ENCODE data around the gene G0S2. TPM values are rescaled to one million over a fixed set of nuclear protein-coding genes. Genes with fewer than 3 reads are reported as not detected.

Gene G0S2
- total and polyA plus RNA-seq, 2 of the 8 experiments (the other 6 are each of a cell fraction or from before 2014, with no cell fraction given): 1.0 to 1.7 TPM

DNA sequence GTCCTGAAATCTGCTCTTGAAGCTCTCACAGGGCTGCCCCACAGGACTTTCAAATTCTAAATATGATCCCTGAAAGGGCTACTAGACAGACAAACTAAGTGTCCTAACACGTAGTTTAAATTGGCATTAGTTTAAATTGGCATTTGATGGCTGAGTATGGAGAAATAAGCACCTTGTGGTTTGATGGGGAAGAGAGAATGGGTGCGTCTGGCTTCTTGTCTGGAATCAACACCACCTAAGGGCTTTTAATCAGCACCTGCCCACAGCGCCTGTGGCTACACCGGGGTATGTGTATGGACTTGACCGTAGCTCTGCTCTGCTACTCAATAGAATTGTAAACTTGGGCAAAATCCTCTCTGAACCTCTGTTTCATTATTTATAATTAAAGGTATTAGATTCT is 17.3 kb upstream of the G0S2 start:
- WGBS, 2 experiments (ENCODE audit: extremely low coverage in 1 of 2, insufficient coverage in 1 of 2, insufficient read length in 1 of 2, insufficient replicate concordance in 2 of 2, low coverage in 1 of 2, low lambda C conversion rate in 2 of 2, missing lambda C conversion rate in 1 of 2): 87% methylated on average over 5 of the region's 5 CpGs; no CpG with 5 or more reads in 1 of the 2 experiments
- H3K27me3 ChIP-seq (replicated peaks in 1 of 4; ENCODE audit: control insufficient read depth in 3 of 4, extremely low read depth in 1 of 4, insufficient read depth in 3 of 4, low read length in 3 of 4): 0 out of 7 replicates have a peak, but pooled peaks cover 0 to 2% (median 0%) of the 10 kb centered on the region in 4 experiments
- TF ChIP-seq JUN (IDR thresholded peaks at IDR 0.05; ENCODE audit: low read depth, low read length) (no peak), TAF7 (optimal IDR thresholded peaks at IDR 0.05; ENCODE audit: borderline replicate concordance, low read depth, low read length) (no peak), BCL11A (IDR thresholded peaks at IDR 0.05; ENCODE audit: low read depth in 2 of 2, low read length in 2 of 2) (no peak), JUND (IDR thresholded peaks at IDR 0.05; ENCODE audit: low read length) (no peak), CHD1 (IDR thresholded peaks at IDR 0.05; ENCODE audit: low read depth, low read length) (no peak), CHD2 (IDR thresholded peaks at IDR 0.05; ENCODE audit: low read length) (no peak), HDAC6 (IDR thresholded peaks at IDR 0.05; ENCODE audit: low read depth, low read length) (no peak), YY1 (IDR thresholded peaks at IDR 0.05; ENCODE audit: low read depth, low read length) (no peak), TAF1 (IDR thresholded peaks at IDR 0.05; ENCODE audit: low read depth, low read length) (no peak), TCF12 (IDR thresholded peaks at IDR 0.05; ENCODE audit: low read depth, low read length) (no peak), SIRT6 (IDR thresholded peaks at IDR 0.05; ENCODE audit: low read length) (no peak), CBX8 (IDR thresholded peaks at IDR 0.05; ENCODE audit: borderline replicate concordance, low read depth, low read length) (no peak)
- TF ChIP-seq, protein P1, sequence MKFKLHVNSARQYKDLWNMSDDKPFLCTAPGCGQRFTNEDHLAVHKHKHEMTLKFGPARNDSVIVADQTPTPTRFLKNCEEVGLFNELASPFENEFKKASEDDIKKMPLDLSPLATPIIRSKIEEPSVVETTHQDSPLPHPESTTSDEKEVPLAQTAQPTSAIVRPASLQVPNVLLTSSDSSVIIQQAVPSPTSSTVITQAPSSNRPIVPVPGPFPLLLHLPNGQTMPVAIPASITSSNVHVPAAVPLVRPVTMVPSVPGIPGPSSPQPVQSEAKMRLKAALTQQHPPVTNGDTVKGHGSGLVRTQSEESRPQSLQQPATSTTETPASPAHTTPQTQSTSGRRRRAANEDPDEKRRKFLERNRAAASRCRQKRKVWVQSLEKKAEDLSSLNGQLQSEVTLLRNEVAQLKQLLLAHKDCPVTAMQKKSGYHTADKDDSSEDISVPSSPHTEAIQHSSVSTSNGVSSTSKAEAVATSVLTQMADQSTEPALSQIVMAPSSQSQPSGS (IDR thresholded peaks at IDR 0.05; ENCODE audit: low read length): no peak

More for the DNA sequence above, 17.3 kb upstream of the G0S2 start:
- Histone ChIP-seq H3K18ac (ENCODE audit: extremely low read depth, low read length) (no peak overlapping the region), H3K4ac (replicated peaks; ENCODE audit: insufficient read length, low read depth, low read length) (no peak overlapping the region), H2BK120ac (replicated peaks; ENCODE audit: low read depth, low read length) (no peak overlapping the region), H2BK12ac (ENCODE audit: low read depth, low read length) (no peak overlapping the region), H4K5ac (ENCODE audit: insufficient read length, low read depth, low read length) (no peak overlapping the region), H3K23ac (ENCODE audit: insufficient read length) (no peak overlapping the region), H3K9ac (replicated peaks in 1 of 4; ENCODE audit: extremely low read depth in 1 of 4, low read depth in 3 of 4, low read length in 3 of 4) (no peak overlapping the region), H2BK20ac (ENCODE audit: low read length) (no peak overlapping the region), H3K79me1 (ENCODE audit: low read depth, low read length) (no peaks in the 10 kb centered on the region), H3K79me2 (ENCODE audit: control insufficient read depth in 1 of 2, insufficient read depth in 2 of 2, low read length in 2 of 2) (no peaks in the 10 kb centered on the region), H3K27ac (ENCODE audit: low read depth, low read length) (no peak overlapping the region), H3K4me1 (replicated peaks in 1 of 4; ENCODE audit: control insufficient read depth in 3 of 4, insufficient read depth in 4 of 4, low read length in 3 of 4) (peaks cover 0 to 7% (median 4%) of the 10 kb centered on the region in 4 experiments; a peak in 4 of 7 replicates), H3K4me2 (ENCODE audit: insufficient read depth in 1 of 2, low read depth in 2 of 2, low read length in 2 of 2) (no peak overlapping the region), H2AFZ (ENCODE audit: low read length) (no peak overlapping the region), H2BK15ac (ENCODE audit: low read length) (no peak overlapping the region), H2BK5ac (ENCODE audit: low read depth, low read length) (no peak overlapping the region), H3K23me2 (ENCODE audit: low read depth, low read length) (no peaks in the 10 kb centered on the region), H4K8ac (ENCODE audit: extremely low read depth, insufficient read depth, low read length) (no peak overlapping the region), H4K91ac (replicated peaks; ENCODE audit: insufficient read length, low read length) (no peak overlapping the region), H3K9me3 (ENCODE audit: insufficient read depth in 2 of 2, low read depth in 1 of 2, low read length in 1 of 2) (no peaks in the 10 kb centered on the region), H3K36me3 (ENCODE audit: control insufficient read depth in 2 of 4, insufficient read depth in 4 of 4, low read length in 3 of 4) (no peaks in the 10 kb centered on the region), H3K4me3 (ENCODE audit: extremely low read depth in 1 of 4, insufficient read depth in 2 of 4, low read depth in 3 of 4, low read length in 4 of 4) (no peak overlapping the region), H2AK5ac (ENCODE audit: low read depth, low read length) (no peak overlapping the region), H3K56ac (replicated peaks; ENCODE audit: insufficient read length, low read depth, low read length) (no peak overlapping the region), H4K20me1 (replicated peaks in 1 of 2; ENCODE audit: control insufficient read depth in 1 of 2, insufficient read depth in 2 of 2, low read length in 2 of 2) (no peaks in the 10 kb centered on the region), H3K14ac (ENCODE audit: insufficient read length) (no peak overlapping the region)
- ChIA-PET CTCF (ENCODE audit: partially characterized antibody) (interaction anchor here (0.8 to 2.0 kb wide), 6 partner anchors 8 to 74 kb away, joined by 3 to 15 read pairs (median 5); partner anchors contain the start of gene CAMK1G), POLR2A (ENCODE audit: partially characterized antibody) (no interaction called here)
- no peak for DNase-seq (ENCODE audit: low read depth in 1 of 2, low spot score in 2 of 2)
- no peak for FAIRE-seq

Data from H1 (cell line).